OCI-M1 (cell line): Measurements from ENCODE around the gene COQ10A.
"Not testable (repeated sequence)": the region's sequence is repeated elsewhere in the genome, so short reads cannot be mapped to it uniquely, and the experiment has no call there.

Experiments
- DNase-seq: peaks from one replicate; lab custom pipeline; 2025; lab: John Stamatoyannopoulos, UW

Gene COQ10A

GRCh38 chr12:56280849-56281248 is 14.1 kb downstream of the COQ10A start:
- no peak for DNase-seq

GRCh38 chr12:56282030-56282429 is 15.3 kb downstream of the COQ10A start:
- DNase-seq = no peak

- no peak for DNase-seq
These were observed 15.8 kb downstream of the COQ10A start for GRCh38 chr12:56282579-56282978.

- DNase-seq = not testable (repeated sequence)
These were observed 17.5 kb downstream of the COQ10A start for GRCh38 chr12:56284263-56284662.

- no peak for DNase-seq
These were observed 19.5 kb downstream of the COQ10A start for GRCh38 chr12:56286044-56286830.

GRCh38 chr12:56288705-56289387 is 22.1 kb downstream of the COQ10A start:
- peak; percentile 32 for DNase-seq

GRCh38 chr12:56293795-56294194 is 27.1 kb downstream of the COQ10A start:
- DNase-seq = no peak

- peak; percentile 7 for DNase-seq
These were observed 29.6 kb downstream of the COQ10A start for GRCh38 chr12:56296295-56296694.

GRCh38 chr12:56297400-56297799 is 30.7 kb downstream of the COQ10A start:
- no peak for DNase-seq

- DNase-seq = no peak
These were observed 32.1 kb downstream of the COQ10A start for GRCh38 chr12:56298828-56299227.

- DNase-seq = peak; percentile 68
These were observed 32.6 kb downstream of the COQ10A start for GRCh38 chr12:56299308-56299852.

GRCh38 chr12:56299853-56300643 is 33.3 kb downstream of the COQ10A start, which contains the start of gene CS:
Gene CS, minus strand, starts transcription at chr12:56300330. Its CDS starts 129 bp downstream, at chr12:56300201.
- DNase-seq = peak; percentile 99

GRCh38 chr12:56300644-56301464 is 34.1 kb downstream of the COQ10A start:
- DNase-seq = peak; percentile 93

GRCh38 chr12:56304276-56304675 is 37.5 kb downstream of the COQ10A start:
- no peak for DNase-seq

- DNase-seq = no peak
These were observed 38.3 kb downstream of the COQ10A start for GRCh38 chr12:56304872-56305590.

- no peak for DNase-seq
These were observed 40.7 kb downstream of the COQ10A start for GRCh38 chr12:56307221-56307965.

- DNase-seq = no peak
These were observed 42.0 kb downstream of the COQ10A start for GRCh38 chr12:56308714-56309113.

- DNase-seq = no peak
These were observed 44.3 kb downstream of the COQ10A start for GRCh38 chr12:56311003-56311402.

GRCh38 chr12:56315249-56315621 is 48.5 kb downstream of the COQ10A start:
- DNase-seq = peak; percentile 61
